ENCODE results near the gene MYL4. TPM values are rescaled to one million over a fixed set of nuclear protein-coding genes. Genes with fewer than 3 reads are reported as not detected.
A peak's percentile ranks its signal among the peaks of the same experiment; 100 is the strongest.

The MYL4 gene
- total RNA-seq, 1 donor from 2014 or later = 2.2 TPM

GRCh38 chr17:47193931-47194511, 15.1 kb upstream of the MYL4 start:
- Mint-ChIP-seq H3K9me3 (ENCODE audit: unreplicated experiment) (no peaks in the 10 kb centered on the region), H3K4me1 (ENCODE audit: unreplicated experiment) (no peaks in the 10 kb centered on the region), H3K36me3 (ENCODE audit: low read depth, unreplicated experiment) (peaks cover 7% of the 10 kb centered on the region), H3K27ac (ENCODE audit: unreplicated experiment) (no peak overlapping the region), H3K4me3 (ENCODE audit: unreplicated experiment) (no peak overlapping the region), H3K27me3 (ENCODE audit: unreplicated experiment) (peaks cover 3% of the 10 kb centered on the region)
- no peak for DNase-seq (ENCODE audit: low spot score)
- no peak for TF ChIP-seq CTCF (IDR thresholded peaks at IDR 0.05; ENCODE audit: unreplicated experiment)

GRCh38 chr17:47197821-47198220, 11.3 kb upstream of the MYL4 start:
- DNase-seq (ENCODE audit: low spot score) = no peak
- no peak overlapping the region for H3K4me3 Mint-ChIP-seq (ENCODE audit: unreplicated experiment)
- H3K27me3 Mint-ChIP-seq (ENCODE audit: unreplicated experiment) = peaks cover 4% of the 10 kb centered on the region
- H3K36me3 Mint-ChIP-seq (ENCODE audit: low read depth, unreplicated experiment) = peaks cover 7% of the 10 kb centered on the region
- H3K9me3 Mint-ChIP-seq (ENCODE audit: unreplicated experiment) = no peaks in the 10 kb centered on the region
- H3K27ac Mint-ChIP-seq (ENCODE audit: unreplicated experiment) = no peak overlapping the region
- peaks cover 5% of the 10 kb centered on the region for H3K4me1 Mint-ChIP-seq (ENCODE audit: unreplicated experiment)
- no peak for TF ChIP-seq CTCF (IDR thresholded peaks at IDR 0.05; ENCODE audit: unreplicated experiment)

- H3K4me3 Mint-ChIP-seq (ENCODE audit: unreplicated experiment) = no peak overlapping the region
- H3K9me3 Mint-ChIP-seq (ENCODE audit: unreplicated experiment) = no peaks in the 10 kb centered on the region
- no peak overlapping the region for H3K27ac Mint-ChIP-seq (ENCODE audit: unreplicated experiment)
- TF ChIP-seq CTCF (IDR thresholded peaks at IDR 0.05; ENCODE audit: unreplicated experiment) = no peak
- peaks cover 5% of the 10 kb centered on the region for H3K4me1 Mint-ChIP-seq (ENCODE audit: unreplicated experiment)
- DNase-seq (ENCODE audit: low spot score) = no peak
- H3K36me3 Mint-ChIP-seq (ENCODE audit: low read depth, unreplicated experiment) = no peaks in the 10 kb centered on the region
- peaks cover 4% of the 10 kb centered on the region for H3K27me3 Mint-ChIP-seq (ENCODE audit: unreplicated experiment)
Measured at GRCh38 chr17:47199627-47200324, 9.4 kb upstream of the MYL4 start.

- Mint-ChIP-seq H3K27me3 (ENCODE audit: unreplicated experiment) (peaks cover 4% of the 10 kb centered on the region), H3K9me3 (ENCODE audit: unreplicated experiment) (no peaks in the 10 kb centered on the region), H3K4me3 (ENCODE audit: unreplicated experiment) (no peak overlapping the region), H3K27ac (ENCODE audit: unreplicated experiment) (peak overlapping the region; percentile 42), H3K36me3 (ENCODE audit: low read depth, unreplicated experiment) (no peaks in the 10 kb centered on the region), H3K4me1 (ENCODE audit: unreplicated experiment) (peaks cover 5% of the 10 kb centered on the region)
- TF ChIP-seq CTCF (IDR thresholded peaks at IDR 0.05; ENCODE audit: unreplicated experiment) = no peak
- no peak for DNase-seq (ENCODE audit: low spot score)
Measured at GRCh38 chr17:47200325-47200664, 8.9 kb upstream of the MYL4 start.

- H3K27me3 Mint-ChIP-seq (ENCODE audit: unreplicated experiment) = peaks cover 4% of the 10 kb centered on the region
- H3K4me3 Mint-ChIP-seq (ENCODE audit: unreplicated experiment) = no peak overlapping the region
- no peak for DNase-seq (ENCODE audit: low spot score)
- no peak for TF ChIP-seq CTCF (IDR thresholded peaks at IDR 0.05; ENCODE audit: unreplicated experiment)
- H3K27ac Mint-ChIP-seq (ENCODE audit: unreplicated experiment) = no peak overlapping the region
- H3K9me3 Mint-ChIP-seq (ENCODE audit: unreplicated experiment) = no peaks in the 10 kb centered on the region
- no peaks in the 10 kb centered on the region for H3K36me3 Mint-ChIP-seq (ENCODE audit: low read depth, unreplicated experiment)
- peaks cover 11% of the 10 kb centered on the region for H3K4me1 Mint-ChIP-seq (ENCODE audit: unreplicated experiment)
Measured at GRCh38 chr17:47201166-47201565, 8.0 kb upstream of the MYL4 start.
